GM19455 (cell line): Measurements from ENCODE around the gene GSK3A.
A peak's percentile ranks its signal among the peaks of the same experiment; 100 is the strongest.

Experiments
- ATAC-seq: cut with Tn5 transposase; IDR thresholded peaks from one replicate; pipeline ENCODE4 v1.9.1; 2021; ENCODE audit not compliant: unreplicated experiment

The GSK3A gene

DNA sequence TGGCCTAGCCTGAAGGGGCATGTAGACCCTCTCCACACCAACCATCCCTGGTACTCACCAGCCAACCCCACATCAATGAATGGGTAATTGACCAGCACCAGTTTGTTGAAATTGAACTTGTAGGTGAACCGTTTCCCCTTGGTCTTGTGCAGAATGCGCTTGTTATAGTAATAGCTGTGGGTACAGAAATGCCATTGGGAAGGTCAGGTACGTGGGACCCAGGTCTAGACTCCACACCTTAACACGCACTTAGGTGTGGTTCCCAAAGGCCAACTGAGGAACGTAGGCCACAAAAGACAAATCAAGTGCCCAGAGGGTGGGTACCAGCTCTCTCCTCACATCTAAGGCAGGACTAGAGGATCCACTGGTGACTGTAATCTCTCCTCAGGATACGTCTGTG is 7.4 kb upstream of the GSK3A start:
- no peak for ATAC-seq

DNA sequence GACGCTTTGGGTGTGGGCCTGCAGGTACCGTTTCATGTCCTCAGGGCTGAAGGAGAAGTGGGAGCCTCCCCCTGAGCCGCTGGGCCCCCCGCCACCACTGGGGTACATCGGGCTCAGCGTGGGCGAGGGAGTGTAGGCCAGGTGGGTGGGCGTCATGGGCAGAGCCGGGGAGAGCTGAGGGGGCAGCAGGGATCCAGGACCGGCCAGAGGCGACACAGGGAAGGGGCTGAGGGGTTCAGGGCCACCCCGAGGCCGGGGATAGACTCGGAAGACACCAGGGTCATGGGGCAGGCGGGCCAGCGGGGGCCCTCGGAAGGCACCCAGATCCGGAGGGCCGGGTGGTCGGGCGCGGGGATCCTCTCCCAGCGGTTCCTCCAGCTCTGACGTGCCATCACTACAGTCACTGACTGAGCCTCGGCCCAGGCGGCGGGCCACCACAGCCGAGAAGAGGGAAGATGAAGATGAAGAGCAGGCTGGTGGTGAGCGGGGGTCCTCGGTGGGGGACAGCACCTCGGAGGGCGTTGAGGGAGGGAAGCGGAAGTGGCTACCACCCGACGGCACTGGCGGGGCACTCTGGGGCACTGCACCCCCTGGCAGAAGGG is 6.8 kb upstream of the GSK3A start:
- no peak for ATAC-seq

DNA sequence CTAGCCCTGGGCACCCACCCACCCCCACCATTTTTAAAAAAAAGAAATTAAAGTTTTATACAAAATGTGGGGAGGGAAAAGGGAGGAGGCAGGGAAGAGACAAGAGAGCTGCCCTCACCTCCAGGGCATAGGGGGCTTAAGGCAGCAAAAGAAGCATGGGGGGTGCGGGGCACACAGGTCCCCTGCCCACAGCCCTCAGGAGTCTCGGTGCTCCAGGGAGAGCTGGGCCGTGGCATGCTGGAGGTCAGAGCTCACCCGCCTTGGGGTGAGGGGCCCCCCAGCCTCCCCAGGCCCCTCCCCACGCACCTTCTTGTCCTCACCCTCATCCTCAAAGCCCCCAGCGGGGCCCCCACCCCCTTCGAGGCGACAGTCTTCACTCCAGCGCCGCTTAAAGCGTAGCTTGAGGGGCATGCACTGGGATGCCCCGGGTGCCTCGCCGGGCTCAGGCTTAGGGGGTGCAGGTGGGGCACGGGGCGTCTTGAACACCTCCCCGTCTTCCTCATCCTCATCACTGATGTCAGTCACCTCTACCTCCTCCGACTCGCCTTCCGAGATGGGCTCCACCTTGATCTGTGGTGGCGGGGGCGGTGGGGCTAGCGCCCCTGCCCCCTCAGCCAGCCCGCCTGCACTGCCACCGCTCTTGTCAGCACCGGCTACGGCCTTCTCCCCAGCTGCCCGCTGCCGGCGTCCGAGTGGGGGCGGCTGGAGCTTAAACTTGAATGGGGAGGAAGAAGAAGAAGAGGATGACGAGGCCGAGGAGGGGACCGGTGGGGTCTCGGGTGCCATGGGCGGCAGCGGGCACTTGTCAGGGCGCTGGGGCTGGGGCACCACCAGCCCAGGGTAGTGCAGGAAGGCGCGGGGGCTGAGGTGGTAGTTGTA is 6.1 kb upstream of the GSK3A start:
- no peak for ATAC-seq

DNA sequence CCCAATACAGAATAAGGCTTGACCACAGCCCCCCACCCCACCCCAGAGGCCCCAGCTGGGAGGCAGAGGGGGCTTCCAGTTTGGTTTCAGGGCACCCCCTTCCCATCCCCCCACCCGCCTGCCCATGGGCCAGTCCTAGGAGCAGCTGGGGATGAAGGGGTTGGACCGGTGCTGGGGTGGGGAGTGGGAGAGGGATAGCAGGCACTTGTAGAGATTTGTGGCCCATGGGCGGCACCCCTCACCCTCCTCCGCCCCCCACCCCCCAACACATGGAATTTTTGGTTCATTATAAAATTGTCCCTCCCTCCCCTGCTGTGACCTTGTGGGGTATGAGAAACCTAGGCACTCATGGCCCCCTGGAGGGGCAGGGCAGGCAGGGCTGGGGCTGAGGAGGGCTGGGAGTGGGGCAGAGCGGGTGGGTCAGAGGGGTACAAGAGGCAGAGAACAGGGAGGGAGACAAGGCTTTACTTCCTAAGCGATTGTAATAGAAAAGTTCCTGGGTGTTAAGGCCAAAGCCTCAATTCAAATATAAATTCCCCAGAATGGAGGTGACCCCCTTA is 5.3 kb upstream of the GSK3A start:
- ATAC-seq: no peak

DNA sequence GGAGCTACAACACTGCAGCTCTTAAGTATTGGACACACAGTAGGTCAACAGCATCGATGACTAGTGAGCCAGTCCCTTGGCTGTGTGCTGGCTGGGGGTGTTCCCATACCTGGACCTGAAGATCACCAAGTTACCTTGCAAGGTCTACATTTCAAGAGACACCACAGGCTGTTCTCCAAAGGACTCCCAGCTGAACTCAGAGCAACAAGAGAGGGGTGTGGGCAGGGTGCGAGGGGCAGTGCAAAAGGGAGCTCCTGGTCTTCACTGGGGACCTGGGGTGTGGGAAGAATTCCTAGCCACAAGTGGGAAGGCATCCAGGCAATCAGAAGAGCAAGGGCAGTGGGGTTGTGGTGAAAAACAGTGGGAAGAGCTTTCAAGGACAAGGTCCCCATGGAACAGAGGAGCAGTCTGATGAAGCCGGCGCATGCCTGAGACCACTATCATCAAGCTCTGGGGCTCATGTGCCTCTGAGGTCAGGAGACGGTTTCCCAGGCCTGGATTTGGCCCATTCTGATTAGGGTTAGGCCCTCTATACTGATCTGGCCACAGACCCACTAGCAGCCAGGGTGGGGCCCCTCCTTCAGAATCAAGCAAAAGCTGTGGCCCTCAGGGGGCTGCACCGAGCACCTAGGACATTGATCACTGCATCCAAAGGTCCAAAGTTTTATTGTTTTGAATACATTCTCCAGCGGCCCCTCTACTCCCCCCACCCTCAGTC is 4.7 kb upstream of the GSK3A start:
- no peak for ATAC-seq

DNA sequence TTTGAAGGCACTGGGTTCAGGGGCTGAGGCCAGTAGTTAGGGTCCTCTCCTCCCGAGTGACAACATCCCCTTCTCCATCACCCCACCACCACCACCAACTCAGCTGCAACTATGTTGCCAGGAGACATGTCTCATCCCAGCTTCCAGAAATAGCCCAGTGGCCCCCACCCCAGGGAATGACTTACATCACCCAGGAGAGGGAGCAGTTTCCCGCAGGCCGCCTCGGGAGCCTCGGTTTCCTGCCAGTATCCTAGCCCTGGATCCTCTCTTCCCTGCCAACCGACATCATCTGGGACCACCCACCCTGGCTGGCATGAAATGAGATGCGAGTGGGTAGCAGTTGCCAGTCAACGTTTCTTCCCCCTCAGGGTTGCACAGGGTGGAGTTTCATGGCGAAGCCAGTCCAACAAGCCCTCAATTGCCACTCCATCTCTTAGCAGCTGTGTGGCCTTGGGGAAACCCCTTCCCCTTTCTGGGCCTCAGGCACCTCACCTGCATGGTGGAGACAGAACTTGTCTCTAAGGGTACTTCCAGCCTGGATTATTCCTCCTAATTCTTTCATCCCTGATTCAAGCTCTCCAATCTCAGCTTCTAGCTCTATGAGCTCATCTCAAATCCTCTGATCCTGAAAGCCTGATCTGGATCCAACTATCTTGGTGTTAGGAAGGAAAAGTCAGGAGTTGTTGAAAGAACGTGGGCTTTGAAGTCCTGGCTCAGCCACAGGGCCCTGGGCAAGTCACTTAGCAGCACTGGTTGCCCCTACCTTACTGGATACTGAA is 3.9 kb upstream of the GSK3A start:
- no peak for ATAC-seq

GRCh38 chr19:42245231-42245630 is 2.8 kb upstream of the GSK3A start:
- no peak for ATAC-seq

- ATAC-seq: peak; percentile 38
These were observed 2.2 kb upstream of the GSK3A start for GRCh38 chr19:42244347-42245220.

DNA sequence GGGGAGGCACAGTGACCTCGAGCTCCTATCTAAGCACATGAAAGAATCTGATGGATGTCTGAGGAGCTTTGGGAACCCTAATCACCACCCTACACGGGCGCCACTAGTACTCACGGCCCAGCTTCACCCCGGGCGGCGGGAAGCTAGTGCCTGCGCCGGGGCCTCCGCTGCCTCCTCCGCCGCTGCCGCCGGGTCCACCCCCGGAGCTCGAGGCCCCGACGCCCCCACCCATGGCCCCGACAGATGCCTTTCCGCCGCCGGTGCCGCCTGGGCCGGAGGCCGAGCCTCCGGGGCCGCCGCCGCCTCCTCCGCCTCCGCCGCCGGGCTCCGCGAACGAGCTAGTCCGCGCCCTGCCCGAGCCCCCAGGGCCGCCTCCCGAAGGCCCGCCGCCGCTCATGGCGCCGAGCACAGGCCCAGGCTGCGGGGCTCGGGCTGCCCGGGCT is 312 bp downstream of the GSK3A start:
- ATAC-seq: peak; percentile 2

DNA sequence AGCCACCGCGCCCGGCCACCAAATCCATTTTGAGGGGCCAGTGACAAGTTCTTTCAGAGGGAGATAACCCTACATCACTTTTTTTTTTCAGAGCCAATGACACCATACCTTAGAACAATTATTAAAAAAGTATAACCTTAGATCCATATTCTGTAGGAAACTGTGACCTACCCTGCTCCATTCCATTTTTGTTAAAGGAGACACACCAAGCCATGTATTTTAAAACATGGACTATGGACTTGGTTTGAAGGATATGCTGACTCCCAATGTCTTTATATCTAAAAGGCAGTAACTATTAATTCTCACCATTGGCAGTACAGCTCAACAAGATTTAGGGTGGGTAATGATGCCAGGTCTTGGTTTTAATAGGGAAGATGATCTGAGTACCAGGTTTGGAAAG is 1.1 kb downstream of the GSK3A start:
- ATAC-seq: no peak

DNA sequence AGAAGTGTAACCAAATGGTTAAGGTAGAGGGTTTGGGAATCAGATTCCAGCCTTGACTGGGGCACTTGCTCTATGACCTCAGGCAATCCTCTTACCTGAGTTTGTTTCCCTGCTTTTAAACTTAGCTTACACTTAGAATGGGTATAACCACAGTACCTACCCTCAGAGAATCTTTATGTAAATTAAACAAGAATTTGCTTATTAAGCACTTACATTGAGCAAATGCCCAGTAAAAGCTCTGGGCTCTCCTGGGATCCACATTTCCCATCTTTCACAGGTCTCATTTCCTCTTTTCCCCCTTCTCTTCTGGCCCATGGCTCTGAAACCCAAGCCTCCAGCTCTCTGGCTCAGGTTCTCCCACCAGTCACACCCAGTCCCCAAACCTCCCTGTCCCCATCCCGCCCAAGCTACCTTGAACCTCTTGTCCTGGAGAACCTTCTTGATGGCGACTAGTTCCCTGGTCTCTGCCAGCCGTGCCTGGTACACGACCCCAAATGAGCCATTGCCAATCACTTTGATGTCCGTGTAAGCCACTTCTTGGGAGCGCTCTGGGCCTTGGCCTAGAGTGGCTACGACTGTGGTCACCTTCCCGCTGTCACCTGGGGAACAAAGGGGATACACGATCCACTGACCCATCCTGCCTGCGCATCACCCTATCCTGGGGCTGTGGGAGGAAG is 2.7 kb downstream of the GSK3A start:
- ATAC-seq: no peak

DNA sequence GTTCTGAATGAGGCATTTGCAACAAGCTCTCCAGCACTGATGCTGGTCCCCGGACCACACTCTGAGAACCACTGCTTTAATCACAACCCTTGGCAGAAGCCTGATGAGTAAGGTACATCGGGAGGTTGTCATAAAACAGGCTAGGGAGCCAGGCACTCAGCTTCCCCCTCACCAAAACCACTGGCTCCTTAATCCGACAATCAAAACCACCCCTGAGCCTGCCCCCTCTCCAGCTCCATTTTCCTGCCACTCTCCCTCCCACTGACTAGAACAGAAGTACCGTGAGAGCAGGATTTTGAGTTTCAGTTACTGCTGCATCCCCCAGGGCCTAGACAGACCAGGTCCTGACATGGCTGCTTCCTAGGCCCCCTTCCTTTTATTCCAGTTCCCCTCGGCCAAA is 7.2 kb downstream of the GSK3A start:
- no peak for ATAC-seq

GRCh38 chr19:42234364-42234763 is 8.0 kb downstream of the GSK3A start:
- no peak for ATAC-seq

DNA sequence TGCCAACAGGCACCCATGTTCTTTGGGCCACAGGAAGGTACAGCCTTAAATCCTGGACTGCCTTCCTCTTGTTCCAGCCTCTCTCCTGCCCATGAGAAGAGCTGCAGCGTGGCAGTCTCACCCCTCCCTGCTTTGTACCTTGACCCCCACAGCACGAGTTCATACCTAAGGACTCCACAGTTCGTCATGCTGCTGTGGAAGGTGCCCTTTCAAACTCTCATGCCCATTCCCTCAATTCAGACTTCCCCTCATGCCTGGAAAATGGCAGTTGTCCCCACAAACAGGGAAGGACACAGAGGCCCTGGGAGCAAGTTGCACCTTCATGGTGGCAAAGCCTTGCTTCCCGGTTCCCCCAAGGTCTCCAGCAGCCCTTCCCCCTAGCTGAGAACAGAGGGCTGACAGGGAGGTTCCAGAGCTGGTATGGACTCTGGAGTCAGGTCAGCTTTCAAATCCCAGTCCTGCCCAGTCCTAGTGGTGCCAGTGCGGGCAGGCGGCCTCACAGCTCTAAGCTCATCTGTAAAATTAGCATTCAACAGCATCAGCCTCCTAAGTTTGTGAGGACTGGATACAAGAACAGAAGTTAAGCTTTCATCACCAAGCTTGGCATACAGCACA is 8.6 kb downstream of the GSK3A start:
- no peak for ATAC-seq

- ATAC-seq: no peak
These were observed 9.3 kb downstream of the GSK3A start for GRCh38 chr19:42233106-42233505.

- ATAC-seq: no peak
These were observed 10.0 kb downstream of the GSK3A start for GRCh38 chr19:42232435-42232834.

GRCh38 chr19:42230571-42230970 is 11.8 kb downstream of the GSK3A start:
- ATAC-seq: no peak

GRCh38 chr19:42229855-42230351 is 12.5 kb downstream of the GSK3A start:
- ATAC-seq: no peak
